Panc1 (cell line): ENCODE data around the gene MATN1. TPM values are rescaled to one million over a fixed set of nuclear protein-coding genes. Genes with fewer than 3 reads are reported as not detected.
"Not testable (repeated sequence)": the region's sequence is repeated elsewhere in the genome, so short reads cannot be mapped to it uniquely, and the experiment has no call there.

Experiments used
- ATAC-seq: fragments of 200-7000 bp; cut with Tn5 transposase; 2 replicates; pipeline ENCODE4 v1.9.1; 2020; ENCODE audit warnings: mild to moderate bottlenecking, moderate library complexity
- BruUV-seq: library from RNA; stranded (reverse); fragments of 400-500 nt; replicated peaks from 2 replicates; lab custom pipeline; 2021; lab: Mats Ljungman, UMichigan
- CTCF ChIA-PET: fragments of 300-600 bp; sonication (Branson Sonifier 250); formaldehyde crosslinking; loops from one replicate; lab custom pipeline; 2022; ENCODE audit warnings: antibody characterized with exemption; lab: Charles Lee
- POLR2A ChIA-PET: fragments of 300-600 bp; sonication (Branson Sonifier 250); formaldehyde crosslinking; loops from one replicate; lab custom pipeline; 2022; ENCODE audit warnings: antibody characterized with exemption; lab: Charles Lee
- DNase-seq: peaks from one replicate; pipeline ENCODE4 v3.0.0-alpha.2; 2010; ENCODE audit warnings: low read depth, low spot score
- H3K27ac ChIP-seq: 2 replicates; pipeline ENCODE4 v1.5.1; 2011; ENCODE audit warnings: mild to moderate bottlenecking, low read length, inconsistent platforms
- H3K27me3 ChIP-seq: fragments of 200-500 bp; sonication (Bioruptor generic); 2 replicates; pipeline ENCODE4 v1.6.0; 2014; ENCODE audit warnings: low read length, inconsistent platforms; ENCODE audit not compliant: control insufficient read depth, insufficient read depth
- H3K36me3 ChIP-seq: fragments of 200-500 bp; sonication (Bioruptor generic); 2 replicates; pipeline ENCODE4 v1.5.1; 2014; ENCODE audit warnings: inconsistent platforms, mild to moderate bottlenecking, low read length, moderate library complexity; ENCODE audit not compliant: control insufficient read depth, insufficient read depth
- H3K4me1 ChIP-seq: 2 replicates; pipeline ENCODE4 v1.5.1; 2011; ENCODE audit warnings: inconsistent platforms, mild to moderate bottlenecking, low read length, moderate library complexity; ENCODE audit not compliant: control insufficient read depth, insufficient read depth
- H3K4me3 ChIP-seq, 2 experiments: 2 replicates each; pipeline ENCODE4 v1.5.1; 2011 to 2012; ENCODE audit warnings: low read depth in 2 of 2, low read length in 2 of 2, mild to moderate bottlenecking in 2 of 2, inconsistent platforms in 1 of 2, moderate library complexity in 1 of 2
- H3K9me3 ChIP-seq: fragments of 200-500 bp; sonication (Bioruptor generic); 2 replicates; pipeline ENCODE4 v1.5.1; 2014; ENCODE audit warnings: low read depth, mild to moderate bottlenecking, inconsistent platforms, low read length, moderate library complexity; ENCODE audit not compliant: control insufficient read depth, insufficient read depth
- POLR2AphosphoS5 ChIP-seq: IDR thresholded peaks from 2 replicates; pipeline ENCODE4 v1.6.1; 2012; ENCODE audit warnings: mild to moderate bottlenecking, low read depth, low read length, moderate library complexity
- SIN3A ChIP-seq: IDR thresholded peaks from 2 replicates; pipeline ENCODE4 v1.6.1; 2012; ENCODE audit warnings: low read depth, mild to moderate bottlenecking, low read length, moderate library complexity, borderline replicate concordance; ENCODE audit not compliant: insufficient read depth
- TCF7L2 ChIP-seq: IDR thresholded peaks from 2 replicates; pipeline ENCODE4 v1.6.1; 2011; ENCODE audit warnings: mild to moderate bottlenecking, low read depth, low read length, inconsistent platforms
- in situ Hi-C: cut with HindIII; loops from 2 replicates; pipeline ENCODE4 v1.10.0; 2016; ENCODE audit warnings: low sequenced_read_pairs, low pct_unique_long_range_greater_than_20kb
- intact Hi-C: fragments of 100-400 bp; cut with micrococcal nuclease; formaldehyde crosslinking; loops from one replicate; pipeline ENCODE4 v1.10.0; 2022; ENCODE audit not compliant: unreplicated experiment
- total RNA-seq: library from RNA; stranded (reverse); gene quantifications from one replicate; pipeline ENCODE4 v1.2.1, GENCODE V29; 2021; ENCODE audit not compliant: unreplicated experiment
- TF ChIP-seq, protein P1 (sequence below), 2 experiments: IDR thresholded peaks; 2 replicates each; pipeline ENCODE4 v1.6.1; 2011 to 2012; ENCODE audit warnings: low read depth in 2 of 2, control low read depth in 1 of 2, low read length in 1 of 2, mild to moderate bottlenecking in 1 of 2, moderate library complexity in 1 of 2; ENCODE audit not compliant: insufficient read depth in 1 of 2
- TF ChIP-seq, protein P2 (sequence below): fragments of 450-650 bp; IDR thresholded peaks from 2 replicates; pipeline ENCODE4 v1.5.1; 2017; ENCODE audit warnings: mild to moderate bottlenecking

MATN1 gene
- total RNA-seq, 1 experiment from 2014 or later, result 0.59 TPM

DNA sequence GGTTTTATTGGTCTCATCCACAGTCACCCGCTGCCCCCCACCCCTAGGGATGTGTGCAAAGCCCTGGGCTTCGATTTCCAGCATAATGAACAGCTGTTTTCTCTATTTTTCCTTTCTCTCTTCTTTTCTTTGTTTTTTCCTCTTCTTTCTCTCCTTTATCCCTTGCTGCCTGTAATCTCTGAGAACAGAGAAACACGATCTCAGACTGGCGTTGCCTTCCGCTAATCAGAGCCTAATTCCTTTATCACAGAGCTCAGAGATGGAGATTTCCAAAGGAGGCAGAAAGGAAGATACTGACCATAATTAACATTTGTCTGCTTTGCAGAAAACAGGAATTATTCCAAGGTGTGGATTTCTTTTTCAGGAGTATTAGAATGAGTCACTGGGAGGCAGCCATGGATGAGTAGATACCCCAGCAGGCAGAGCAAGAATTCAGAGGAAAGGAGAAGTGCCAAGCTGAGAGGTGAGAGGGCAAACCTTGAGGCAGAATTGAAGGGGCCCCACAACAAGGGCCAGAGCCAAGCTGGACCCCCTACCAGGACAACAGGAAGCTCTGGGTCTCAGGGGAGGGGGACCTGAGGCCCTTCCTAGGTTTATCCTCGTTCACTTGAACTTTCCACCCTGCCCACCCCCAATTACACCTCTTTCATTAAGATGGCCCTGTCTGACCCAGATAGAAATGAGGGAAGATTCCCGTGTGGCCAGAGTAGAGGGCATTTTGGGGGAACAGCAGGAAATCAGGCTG, 33.3 kb downstream of the MATN1 start:
- no peaks in the 10 kb centered on the region for H3K36me3 ChIP-seq
- BruUV-seq, result no TSS peak
- intact Hi-C loops, result no loop called here
- ChIA-PET POLR2A (no interaction called here), CTCF (interaction anchor here (0.6 kb wide), 1 partner anchor 431 kb away, joined by 5 read pairs; no protein-coding TSS in a partner anchor)
- no peak overlapping the region for H3K4me3 ChIP-seq
- DNase-seq, result no peak
- peaks cover 2% of the 10 kb centered on the region; the same call in 1 of the 2 replicates for H3K27me3 ChIP-seq
- H3K27ac ChIP-seq, result no peak overlapping the region
- no peak for ATAC-seq
- H3K4me1 ChIP-seq, result no peaks in the 10 kb centered on the region; the same call in 1 of the 2 replicates
- no peaks in the 10 kb centered on the region for H3K9me3 ChIP-seq
- in situ Hi-C loops, result no loop called here
- TF ChIP-seq TCF7L2 (no peak), SIN3A (no peak), POLR2AphosphoS5 (no peak)
- TF ChIP-seq, protein P1, sequence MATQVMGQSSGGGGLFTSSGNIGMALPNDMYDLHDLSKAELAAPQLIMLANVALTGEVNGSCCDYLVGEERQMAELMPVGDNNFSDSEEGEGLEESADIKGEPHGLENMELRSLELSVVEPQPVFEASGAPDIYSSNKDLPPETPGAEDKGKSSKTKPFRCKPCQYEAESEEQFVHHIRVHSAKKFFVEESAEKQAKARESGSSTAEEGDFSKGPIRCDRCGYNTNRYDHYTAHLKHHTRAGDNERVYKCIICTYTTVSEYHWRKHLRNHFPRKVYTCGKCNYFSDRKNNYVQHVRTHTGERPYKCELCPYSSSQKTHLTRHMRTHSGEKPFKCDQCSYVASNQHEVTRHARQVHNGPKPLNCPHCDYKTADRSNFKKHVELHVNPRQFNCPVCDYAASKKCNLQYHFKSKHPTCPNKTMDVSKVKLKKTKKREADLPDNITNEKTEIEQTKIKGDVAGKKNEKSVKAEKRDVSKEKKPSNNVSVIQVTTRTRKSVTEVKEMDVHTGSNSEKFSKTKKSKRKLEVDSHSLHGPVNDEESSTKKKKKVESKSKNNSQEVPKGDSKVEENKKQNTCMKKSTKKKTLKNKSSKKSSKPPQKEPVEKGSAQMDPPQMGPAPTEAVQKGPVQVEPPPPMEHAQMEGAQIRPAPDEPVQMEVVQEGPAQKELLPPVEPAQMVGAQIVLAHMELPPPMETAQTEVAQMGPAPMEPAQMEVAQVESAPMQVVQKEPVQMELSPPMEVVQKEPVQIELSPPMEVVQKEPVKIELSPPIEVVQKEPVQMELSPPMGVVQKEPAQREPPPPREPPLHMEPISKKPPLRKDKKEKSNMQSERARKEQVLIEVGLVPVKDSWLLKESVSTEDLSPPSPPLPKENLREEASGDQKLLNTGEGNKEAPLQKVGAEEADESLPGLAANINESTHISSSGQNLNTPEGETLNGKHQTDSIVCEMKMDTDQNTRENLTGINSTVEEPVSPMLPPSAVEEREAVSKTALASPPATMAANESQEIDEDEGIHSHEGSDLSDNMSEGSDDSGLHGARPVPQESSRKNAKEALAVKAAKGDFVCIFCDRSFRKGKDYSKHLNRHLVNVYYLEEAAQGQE (IDR thresholded peaks at IDR 0.05; ENCODE audit: insufficient read depth in 1 of 2, low read depth in 2 of 2, low read length in 1 of 2), result no peak
- TF ChIP-seq, protein P2, sequence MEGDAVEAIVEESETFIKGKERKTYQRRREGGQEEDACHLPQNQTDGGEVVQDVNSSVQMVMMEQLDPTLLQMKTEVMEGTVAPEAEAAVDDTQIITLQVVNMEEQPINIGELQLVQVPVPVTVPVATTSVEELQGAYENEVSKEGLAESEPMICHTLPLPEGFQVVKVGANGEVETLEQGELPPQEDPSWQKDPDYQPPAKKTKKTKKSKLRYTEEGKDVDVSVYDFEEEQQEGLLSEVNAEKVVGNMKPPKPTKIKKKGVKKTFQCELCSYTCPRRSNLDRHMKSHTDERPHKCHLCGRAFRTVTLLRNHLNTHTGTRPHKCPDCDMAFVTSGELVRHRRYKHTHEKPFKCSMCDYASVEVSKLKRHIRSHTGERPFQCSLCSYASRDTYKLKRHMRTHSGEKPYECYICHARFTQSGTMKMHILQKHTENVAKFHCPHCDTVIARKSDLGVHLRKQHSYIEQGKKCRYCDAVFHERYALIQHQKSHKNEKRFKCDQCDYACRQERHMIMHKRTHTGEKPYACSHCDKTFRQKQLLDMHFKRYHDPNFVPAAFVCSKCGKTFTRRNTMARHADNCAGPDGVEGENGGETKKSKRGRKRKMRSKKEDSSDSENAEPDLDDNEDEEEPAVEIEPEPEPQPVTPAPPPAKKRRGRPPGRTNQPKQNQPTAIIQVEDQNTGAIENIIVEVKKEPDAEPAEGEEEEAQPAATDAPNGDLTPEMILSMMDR, result no peak

DNA sequence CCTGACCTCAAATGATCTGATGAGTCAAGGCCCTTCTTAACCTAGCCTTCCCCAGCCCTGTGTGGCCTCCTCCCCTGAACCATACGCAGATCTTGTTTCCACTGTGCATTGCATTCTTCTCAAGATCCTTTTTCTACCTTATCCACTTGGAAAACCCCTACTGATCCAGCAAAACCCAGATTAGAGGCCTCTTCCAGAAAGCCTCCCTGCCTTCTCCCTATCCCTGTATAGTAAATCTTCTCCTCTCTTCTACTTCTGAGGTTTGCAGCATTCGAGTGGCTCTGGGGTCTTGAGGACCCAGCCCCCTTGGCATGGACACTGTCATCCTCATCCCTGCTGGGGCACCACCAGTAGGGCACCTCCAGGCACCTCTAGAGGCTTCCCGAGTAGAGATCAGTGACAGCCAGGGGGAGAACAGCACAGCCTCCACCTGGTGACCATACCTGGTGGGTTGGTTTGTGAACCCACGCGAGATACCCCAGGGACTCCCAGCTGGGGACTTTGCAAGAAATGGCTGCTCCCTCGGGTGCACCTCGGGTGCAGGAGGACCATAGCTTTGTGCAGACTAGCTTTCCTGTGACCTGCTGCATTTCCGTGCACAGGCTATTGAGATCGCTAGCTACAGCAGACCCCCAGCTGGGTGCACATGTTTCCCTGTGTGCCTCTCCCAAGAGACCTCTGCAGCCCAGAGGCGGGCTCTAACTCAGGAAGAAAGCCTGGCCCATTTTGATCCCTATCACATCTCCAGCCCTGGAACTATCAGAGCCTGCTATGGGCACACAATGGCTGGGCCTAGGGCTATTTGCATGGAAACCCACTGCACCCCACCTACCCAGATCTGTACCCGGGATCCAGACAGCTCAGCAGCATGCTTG, 34.2 kb downstream of the MATN1 start:
- no peak for DNase-seq
- ChIA-PET CTCF (no interaction called here), POLR2A (no interaction called here)
- H3K4me3 ChIP-seq, result no peak overlapping the region
- H3K9me3 ChIP-seq, result no peaks in the 10 kb centered on the region
- no peaks in the 10 kb centered on the region; the same call in 1 of the 2 replicates for H3K4me1 ChIP-seq
- BruUV-seq, result no TSS peak
- TF ChIP-seq, protein P1 (IDR thresholded peaks at IDR 0.05; ENCODE audit: insufficient read depth in 1 of 2, low read depth in 2 of 2, low read length in 1 of 2), result no peak
- TF ChIP-seq TCF7L2 (no peak), POLR2AphosphoS5 (no peak), SIN3A (no peak)
- TF ChIP-seq, protein P2, result no peak
- no peak for ATAC-seq
- in situ Hi-C loops, result no loop called here
- no peak overlapping the region for H3K27ac ChIP-seq
- H3K36me3 ChIP-seq, result no peaks in the 10 kb centered on the region
- H3K27me3 ChIP-seq, result peaks cover 6% of the 10 kb centered on the region; the same call in 1 of the 2 replicates
- intact Hi-C loops, result no loop called here

DNA sequence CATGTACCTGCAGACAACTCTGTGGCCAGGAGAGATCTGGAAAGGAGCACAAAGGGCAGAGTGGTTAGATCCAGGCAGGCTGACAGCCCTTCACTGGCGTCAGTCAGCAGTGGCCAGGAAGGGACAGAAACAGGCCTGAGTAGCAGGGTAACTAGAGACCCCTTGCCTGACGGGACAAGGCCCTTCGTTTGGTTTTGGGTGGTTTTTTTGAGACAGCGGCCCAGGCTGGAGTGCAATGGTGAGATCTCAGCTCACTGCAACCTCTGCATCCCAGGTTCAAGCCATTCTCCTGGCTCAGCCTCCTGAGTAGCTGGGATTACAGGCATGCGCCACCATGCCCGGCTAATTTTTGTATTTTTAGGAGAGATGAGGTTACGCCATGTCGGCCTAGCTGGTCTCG, 34.9 kb downstream of the MATN1 start:
- CTCF ChIA-PET, H3K27ac ChIP-seq, BruUV-seq, ATAC-seq, H3K4me1 ChIP-seq, DNase-seq, H3K36me3 ChIP-seq, H3K4me3 ChIP-seq, intact Hi-C loops, H3K9me3 ChIP-seq, in situ Hi-C loops: not testable (repeated sequence)
- POLR2A ChIA-PET, result interaction anchor here (0.6 kb wide), 1 partner anchor 336 kb away, joined by 3 read pairs; no protein-coding TSS in a partner anchor
- H3K27me3 ChIP-seq, result peaks cover 13% of the 10 kb centered on the region; the same call in 1 of the 2 replicates
